GM19240 (cell line): ENCODE measurements around the gene CERKL.
A peak's percentile ranks its signal among the peaks of the same experiment; 100 is the strongest.
"Not testable (repeated sequence)": the region's sequence is repeated elsewhere in the genome, so short reads cannot be mapped to it uniquely, and the experiment has no call there.

Source experiments
- DNase-seq: peaks from one replicate; pipeline ENCODE4 v3.0.0; 2011; ENCODE audit warnings: low spot score; ENCODE audit not compliant: insufficient read length

Gene CERKL, protein sequence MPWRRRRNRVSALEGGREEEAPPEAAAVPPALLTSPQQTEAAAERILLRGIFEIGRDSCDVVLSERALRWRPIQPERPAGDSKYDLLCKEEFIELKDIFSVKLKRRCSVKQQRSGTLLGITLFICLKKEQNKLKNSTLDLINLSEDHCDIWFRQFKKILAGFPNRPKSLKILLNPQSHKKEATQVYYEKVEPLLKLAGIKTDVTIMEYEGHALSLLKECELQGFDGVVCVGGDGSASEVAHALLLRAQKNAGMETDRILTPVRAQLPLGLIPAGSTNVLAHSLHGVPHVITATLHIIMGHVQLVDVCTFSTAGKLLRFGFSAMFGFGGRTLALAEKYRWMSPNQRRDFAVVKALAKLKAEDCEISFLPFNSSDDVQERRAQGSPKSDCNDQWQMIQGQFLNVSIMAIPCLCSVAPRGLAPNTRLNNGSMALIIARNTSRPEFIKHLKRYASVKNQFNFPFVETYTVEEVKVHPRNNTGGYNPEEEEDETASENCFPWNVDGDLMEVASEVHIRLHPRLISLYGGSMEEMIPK

DNA sequence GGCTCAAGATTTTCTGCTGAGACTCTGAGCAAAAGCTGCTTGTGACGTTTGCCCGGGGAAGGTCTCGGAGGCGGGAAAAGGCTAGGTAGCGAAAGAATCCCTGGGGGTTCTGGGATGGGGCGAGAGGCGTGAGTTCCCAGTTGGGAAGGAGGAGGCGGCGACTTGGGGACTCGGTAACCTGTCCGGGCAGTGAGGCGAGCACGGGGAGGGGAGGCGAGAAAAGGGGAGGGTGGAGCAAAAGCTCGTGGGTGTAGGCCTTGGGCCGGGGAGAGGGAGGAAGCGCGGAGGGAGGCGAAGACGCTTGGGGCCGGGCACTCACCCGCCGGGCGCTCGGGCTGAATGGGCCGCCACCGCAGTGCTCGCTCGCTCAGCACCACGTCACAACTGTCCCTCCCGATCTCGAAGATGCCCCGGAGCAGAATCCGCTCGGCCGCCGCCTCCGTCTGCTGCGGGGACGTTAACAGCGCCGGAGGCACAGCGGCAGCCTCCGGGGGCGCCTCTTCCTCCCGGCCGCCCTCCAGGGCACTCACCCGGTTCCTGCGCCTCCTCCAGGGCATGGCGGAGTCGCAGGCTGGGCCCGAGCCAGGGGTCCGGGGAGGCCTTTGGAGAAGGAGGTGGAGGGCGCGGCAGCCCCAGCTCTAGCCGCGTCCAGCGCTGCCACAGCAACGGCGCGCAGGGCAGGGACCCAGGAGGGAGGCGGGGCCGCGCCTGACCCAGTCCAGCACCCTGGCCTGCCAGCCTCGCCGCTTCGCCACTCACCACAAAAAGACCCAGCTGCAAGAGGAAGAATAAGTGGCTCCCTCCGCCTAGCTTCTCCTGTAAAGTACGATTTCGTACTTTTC is at the start of gene CERKL:
TSS of gene CERKL (minus strand) at position 656 of the 842 bp plus-strand sequence. CDS start at position 557, 99 bp downstream.
- peak; percentile 42 for DNase-seq

DNA sequence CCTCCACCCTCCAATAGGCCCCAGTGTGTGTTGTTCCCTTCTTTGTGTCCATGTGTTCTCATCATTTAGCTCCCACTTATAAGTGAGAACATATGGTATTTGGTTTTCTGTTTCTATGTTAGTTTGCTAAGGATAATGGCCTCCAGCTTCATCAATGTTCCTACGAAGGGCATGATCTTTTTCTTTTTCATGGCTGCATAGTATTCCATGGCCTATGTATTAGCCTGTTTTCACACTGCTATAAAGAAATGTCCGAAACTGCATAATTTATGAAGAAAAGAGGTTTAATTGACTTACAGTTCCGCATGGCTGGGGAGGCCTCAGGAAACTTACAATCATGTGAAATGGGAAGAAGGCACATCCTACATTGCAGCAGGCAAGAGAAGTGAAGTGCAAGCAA is 45.6 kb upstream of the CERKL start:
- DNase-seq = not testable (repeated sequence)

DNA sequence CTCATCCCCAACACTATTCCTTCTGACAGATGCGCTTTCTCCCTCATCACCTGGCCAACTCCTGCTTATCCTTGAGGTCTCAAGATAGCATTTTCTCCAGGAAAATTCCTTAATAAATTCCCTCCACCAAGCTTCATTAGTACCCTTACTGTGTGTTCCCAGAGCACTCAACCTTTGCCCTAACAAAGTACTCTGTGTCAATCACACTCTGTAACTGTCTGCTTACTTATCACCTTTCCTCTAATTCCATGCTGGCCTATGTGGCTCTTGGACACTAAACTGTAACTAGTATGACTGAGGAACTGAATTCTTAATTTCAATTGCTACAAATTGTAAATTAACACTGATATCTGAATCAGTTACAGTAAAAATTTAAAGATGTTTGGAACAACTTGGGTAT is 41.3 kb upstream of the CERKL start:
- DNase-seq = no peak

DNA sequence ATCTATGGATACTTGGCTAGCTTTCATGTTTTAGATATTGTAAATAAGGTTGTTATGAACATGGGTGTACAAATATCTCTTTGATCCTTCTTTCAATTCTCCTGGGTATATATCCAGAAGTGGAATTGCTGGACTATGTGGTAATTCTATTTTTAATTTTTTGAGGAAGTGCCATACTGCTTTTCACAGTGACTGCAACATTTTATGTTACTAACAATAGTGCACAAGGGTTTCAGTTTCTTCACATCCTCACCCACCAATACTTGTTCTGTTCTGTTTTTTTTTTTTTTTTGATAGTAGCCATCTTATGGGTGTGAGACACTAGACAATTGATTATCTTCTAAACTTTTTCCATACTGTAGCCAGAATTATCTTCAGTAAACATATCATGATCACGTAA is 40.7 kb upstream of the CERKL start:
- DNase-seq = no peak

DNA sequence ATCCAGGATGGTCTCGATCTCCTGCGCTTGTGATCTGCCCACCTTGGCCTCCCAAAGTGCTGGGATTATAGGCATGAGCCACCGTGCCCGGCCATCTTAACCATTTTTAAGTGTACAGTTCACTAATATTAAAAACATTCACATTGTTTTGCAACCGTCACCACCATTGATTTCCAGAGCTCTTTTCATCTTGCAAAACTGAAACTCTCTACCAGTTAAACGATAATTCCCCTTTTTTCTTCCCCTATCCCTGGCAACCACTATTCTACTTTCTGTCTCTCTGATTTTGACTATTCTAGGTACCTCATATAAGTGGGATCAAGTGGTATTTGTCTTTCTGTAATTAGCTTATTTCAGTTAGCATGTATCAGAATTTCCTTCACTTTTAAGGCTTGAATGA is 40.2 kb upstream of the CERKL start:
- no peak for DNase-seq

DNA sequence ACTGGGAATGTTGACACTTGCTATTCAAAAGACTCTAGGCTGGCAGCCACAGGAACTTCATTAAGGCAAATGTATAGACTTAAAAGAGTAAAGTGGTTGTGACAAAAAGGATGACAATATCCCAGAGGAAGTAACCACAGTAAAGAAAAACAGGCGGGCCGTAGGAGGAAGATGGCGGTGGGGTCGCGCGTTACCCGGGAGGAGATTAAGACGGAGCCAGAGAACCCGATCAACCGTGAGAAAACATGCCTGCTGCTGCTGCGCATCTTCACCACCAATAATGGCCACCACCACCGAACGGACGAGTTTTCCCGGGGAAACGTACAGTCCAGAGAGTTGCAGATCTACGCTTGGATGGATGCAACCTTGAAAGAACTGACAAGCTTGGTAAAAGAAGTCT is 37.4 kb upstream of the CERKL start:
- DNase-seq = no peak

DNA sequence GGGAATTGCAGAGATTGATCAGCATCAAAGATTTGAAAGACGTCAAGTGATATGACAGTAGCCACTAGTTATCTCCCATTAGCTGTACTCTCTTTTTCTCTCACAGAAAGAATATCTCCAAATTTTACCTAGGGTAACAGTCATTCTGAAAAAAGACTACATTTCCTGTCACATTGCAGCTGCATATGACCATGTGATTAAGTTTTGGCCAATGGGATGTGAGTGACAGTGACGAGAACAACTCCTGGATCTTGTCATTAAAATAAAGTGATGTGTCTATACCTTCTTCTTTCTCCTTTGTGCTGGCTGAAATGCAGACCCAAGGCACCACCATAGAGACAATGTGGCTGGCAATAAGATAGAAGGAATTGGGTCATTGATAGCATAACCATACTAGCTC is 34.0 kb upstream of the CERKL start:
- no peak for DNase-seq

DNA sequence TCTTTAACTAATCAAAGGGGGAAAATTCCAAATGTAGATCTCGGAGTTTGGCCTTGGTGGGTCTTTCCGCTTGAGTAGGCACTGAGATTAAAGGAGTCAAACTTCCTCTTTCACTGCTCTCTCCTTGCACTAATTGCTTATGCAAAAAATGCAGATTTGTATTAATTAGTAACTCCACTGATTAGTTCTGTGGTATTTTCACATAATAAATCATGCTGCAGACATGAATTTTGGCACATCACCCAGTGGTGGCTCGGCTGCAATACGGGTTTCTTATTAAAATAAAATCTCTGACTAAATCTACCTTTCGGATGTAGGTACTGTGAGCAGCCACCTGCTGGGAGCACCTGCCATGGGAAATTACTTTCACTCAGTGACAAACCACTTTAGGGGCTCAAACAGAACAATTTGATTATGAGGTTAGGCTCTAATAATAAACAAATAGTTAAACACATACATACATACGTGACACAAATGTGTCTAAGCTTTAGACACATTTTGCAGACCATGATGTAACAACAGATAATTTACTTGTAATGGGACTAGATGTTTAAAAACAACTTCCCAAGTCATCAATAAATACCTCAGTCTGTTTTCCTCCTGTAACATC is 29.8 kb upstream of the CERKL start:
- DNase-seq = no peak

DNA sequence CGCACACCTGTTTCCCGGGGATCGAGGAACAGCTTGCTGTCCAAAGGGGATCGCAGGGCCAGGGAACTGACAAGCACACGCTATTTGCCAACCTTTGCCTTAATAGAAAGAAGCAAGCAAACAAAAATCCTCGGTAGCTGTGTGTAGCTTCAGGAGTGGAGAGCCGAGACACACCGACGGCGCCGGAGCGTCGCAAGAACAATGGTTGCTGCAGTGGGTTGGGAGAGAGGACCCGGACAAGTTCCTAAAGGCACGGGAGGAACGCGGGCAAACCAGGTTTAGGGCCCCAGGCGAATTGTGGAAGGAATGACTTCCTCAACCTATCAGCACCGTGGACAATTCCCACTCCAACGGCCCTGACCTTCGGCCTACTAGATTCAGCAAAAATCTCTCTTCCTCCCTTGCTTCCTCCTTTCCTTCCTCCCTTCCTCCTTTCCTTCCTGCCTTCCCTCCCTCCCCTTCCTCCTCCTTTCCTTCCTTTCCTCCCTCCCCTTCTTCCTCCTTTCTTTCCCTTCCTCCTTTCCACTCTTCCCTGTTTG is 28.3 kb upstream of the CERKL start:
- DNase-seq = no peak

DNA sequence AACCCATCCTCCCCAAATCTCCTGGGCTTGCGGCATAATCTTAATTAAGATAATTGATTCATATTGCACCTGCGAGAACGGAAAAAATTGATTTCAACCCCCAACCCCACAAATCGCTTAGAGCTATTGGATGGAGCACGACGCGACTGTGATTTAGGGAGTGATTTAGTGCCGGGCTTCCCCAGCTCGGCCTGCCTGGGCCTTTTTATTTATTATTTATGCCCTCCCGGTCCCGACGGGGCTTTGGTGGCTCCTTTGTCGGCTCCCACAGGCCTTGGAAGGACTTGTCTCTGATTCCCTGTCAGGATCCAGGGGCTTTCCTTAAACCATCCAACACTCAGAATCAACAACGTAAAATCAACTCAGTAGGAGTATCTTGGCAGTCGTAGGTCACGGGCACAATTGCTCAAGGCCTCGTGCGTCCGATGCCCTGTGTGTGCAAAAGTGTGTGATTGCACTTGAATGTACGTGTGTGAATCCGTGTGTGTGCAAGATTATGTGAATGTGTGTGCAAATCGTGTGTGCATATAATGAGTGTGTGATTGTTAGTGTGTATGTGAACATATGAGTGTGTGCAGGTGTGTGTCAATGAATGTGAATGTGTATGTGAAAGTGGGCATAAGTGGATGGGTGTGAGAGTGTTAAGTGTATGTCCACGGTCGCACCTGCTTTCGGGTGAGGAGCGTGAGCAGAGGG is 27.7 kb upstream of the CERKL start:
- DNase-seq = no peak

DNA sequence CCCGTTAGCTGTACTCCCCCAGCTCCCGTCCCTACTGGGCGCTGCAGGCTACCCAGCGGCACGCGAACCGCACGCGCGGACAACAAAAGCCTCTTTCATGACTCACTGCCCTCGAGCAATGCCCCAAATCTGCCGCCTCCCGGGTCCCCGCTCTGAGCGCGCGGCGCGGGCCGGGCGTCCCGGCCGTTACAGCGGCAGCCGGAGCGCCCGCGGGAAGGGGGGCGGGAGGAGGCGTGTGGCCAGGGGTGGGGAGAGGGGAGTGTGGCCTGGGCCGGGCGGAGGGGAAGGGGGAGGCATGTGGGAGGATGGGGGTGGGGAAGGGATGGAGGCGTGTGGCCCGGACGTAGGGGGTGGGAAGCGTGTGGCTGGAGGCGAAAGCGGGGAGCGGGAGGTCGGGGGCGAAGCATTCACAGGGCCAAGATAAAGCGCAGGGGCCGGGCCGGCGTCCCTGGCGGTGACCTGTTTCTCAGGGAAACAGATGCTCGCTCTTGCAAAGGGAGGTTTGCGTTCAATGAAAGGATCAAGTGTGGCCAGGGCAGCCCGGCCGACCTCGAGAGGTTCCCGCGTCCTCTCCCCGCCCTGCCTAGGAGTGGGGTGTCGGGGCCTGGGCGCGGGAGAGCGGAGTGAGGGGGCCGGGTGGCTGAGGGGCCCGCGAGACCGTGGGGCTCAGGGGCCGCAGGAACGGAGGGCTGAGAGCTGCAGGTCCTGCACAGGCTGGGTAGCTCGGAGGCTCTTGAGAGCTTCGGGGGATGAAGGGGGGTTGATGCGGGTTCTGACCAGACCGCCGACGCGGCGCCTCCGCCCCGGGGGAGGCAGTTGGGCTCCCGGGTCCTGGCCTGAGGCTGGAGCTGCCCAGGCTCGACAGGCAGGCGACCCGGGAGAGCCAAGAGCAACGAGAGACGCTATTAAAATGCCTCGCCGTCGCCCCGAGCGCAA is 26.9 kb upstream of the CERKL start:
- no peak for DNase-seq

DNA sequence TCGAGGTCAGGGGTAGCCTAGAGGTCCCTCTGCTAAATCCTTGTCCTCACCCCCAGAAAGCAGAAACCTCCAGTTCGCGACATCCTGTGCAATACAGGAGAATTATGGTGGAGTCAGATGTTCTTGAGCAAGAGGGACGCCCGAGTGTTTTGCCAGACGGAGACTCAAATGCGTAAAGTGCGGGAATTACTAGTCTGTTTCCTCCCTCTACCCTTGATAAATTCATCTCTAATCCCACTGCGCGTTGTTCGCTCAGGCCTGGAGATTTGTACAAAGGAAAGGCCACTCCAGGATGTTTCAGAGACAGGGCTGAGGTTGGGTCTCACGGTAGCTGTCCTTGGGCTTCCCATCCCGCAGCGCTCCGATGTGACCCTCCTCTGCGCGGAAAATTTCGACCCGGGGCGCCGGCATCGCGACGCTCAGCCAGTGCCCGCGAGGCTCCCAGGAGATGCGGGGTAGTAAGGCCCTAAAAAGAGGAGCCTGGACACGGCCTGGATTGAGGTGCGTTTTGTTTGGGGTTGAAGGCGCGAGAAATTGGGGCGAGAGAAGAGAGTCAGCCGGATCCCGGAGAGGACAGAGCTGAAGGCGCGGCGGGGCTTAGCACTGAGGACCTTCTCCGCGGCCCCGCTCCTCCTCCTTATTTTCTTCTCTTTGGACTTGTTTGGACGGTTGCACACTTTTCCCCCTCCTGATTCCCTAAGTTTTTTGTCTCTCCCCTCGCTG is 26.1 kb upstream of the CERKL start:
- no peak for DNase-seq

DNA sequence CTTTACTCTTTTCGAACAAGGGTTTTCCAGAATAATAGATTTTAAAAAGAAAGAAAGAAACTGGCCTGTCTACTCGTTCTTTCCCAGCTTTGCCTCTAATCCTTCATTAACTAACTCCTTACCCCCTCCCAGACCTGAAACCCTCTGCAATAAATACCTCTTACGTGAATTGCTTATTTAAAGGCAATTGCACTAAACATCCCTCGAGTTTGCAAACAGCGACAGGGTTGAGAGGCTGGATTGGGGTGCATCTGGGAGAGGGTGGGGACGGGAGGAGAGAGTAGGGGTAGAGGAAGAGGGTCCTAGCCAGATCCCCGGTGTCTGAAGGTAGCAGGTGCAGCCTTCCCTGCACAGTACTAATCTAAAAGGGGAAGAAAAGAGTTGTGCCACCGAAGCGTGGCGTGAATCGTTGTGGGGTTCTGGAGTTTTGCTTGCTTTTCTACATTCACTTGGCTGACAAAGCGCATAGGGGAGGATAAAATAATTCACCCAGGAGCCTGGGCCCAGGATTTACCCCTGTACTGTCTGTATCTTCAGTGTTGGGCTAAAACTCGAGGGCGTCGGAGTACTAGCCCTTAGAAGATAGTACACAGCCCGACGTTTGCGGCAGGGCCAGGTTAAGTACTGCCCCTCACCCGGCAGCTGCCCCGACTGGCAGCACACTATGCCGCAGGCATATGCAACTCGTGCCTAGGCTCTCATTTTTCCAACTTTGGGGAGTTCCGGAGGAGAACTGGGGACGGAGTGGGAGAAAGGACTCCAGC is 25.3 kb upstream of the CERKL start:
- no peak for DNase-seq

DNA sequence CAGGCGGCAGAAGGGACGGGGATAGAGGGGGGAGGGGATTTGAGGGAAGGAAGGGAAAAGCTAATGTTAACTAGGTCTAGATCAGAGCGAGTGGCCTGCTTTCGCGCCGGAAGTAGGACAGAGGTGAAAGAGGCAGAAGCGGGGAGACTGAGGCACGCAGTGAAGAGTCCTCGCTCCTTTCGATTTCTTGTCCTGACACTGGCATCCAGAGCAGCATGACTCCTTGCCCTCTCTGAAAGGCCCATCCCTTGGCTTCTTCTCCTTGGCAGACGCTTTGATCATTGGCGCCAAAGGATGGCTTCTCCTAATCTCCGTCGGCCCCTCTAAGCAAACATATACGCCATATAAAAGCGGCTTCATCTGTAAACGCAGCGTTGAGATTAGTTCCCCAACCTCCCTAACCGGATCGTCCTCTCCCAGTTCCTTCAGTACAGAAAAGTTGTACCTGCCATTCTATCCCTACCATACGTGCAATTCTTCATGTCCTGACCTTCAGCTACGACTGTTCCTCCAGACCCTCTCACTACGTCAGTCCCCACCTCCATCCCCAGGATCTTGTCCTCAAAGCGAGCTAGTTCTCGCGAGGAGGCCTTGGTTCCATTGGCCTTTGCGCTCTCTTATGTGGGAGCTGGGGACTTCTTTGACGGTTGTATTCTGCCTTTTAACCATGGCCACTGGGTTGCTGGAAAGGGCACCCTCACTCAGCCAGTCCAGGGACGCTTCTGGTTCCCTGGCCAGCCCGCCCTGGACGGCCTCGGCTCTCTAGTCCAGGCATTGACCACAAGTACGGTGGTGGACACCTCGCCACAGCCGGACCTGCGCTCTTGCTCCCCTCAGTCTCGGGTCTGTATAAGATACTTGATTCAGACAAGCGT is 24.3 kb upstream of the CERKL start:
- DNase-seq = no peak

DNA sequence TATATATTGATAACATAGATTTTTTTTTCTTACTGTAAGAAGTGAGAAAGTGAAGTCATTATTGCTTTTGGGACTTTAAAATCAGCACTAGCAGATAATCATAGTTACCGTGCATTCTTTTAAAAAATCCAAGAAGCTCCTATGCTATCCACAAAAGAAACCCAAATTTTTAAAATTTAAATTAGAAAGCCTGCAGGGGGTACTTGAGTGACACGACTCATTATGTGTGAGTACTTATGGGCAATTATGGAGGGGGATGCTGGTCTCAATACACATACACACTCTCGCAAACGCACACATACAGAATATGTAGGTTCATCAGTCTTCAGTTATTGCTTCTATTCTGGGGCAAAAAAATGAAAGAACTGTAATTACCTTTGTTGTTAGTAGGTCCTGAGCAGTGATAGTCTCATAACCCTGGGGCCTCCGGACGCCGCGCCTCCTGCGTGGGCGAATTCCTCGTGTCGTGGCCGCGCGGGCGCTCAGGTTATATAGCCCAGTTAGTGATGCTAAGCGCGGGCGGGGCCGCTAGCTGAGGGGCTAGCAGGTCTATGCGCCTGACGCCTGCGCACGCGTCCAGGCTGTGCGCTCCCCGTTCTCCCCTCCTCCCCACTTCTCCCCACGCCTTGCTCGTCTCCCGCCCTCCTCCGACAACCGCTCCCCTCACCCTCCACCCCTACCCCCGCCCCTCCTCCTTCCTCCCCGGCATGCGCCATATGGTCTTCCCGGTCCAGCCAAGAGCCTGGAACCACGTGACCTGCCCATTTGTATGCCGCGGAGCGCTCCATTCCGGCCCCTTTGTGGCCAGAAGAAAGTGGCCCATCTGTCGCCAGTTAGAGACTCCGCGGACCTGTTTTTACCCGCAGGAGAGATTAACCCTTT is 23.4 kb upstream of the CERKL start, which contains the start of gene NEUROD1:
TSS of gene NEUROD1 (minus strand) at position 463 of the 882 bp plus-strand sequence. CDS start 1,657 bp downstream, outside the sequence.
- no peak for DNase-seq

DNA sequence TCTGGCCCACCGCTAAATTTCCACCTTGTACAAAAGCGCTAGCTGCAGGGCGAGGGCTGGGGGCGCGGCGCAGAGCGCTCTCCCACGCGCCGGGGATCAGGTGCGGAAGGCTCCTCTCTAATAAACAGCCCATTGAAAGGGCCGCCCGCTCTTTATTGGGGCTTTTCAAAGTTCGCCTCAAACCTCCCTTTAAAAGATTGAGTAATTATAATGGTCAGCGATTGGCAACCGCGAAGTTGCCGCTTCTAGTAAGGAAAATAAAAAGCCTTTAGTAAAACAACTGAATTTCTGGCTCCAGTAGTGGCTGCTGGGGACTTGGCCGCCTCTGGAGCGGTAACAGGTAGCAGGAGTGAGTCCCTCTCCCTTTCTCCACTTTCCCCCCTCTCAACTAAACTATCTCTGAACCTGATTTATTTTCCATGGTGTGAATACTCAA is 22.7 kb upstream of the CERKL start:
- no peak for DNase-seq
